BLaER1 treated with 17β-estradiol and CSF1 and Interleukin-3, amounts not matched to agents 10 nM and 100 nM (cell line): ENCODE results near the gene SPIRE1.
"Not testable (repeated sequence)": the region's sequence is repeated elsewhere in the genome, so short reads cannot be mapped to it uniquely, and the experiment has no call there.

Experiments
- H3K27ac ChIP-seq, 11 experiments: shearing (Covaris generic); formaldehyde crosslinking; 2 replicates each; pipeline ENCODE4 v1.8.1; 2022
- H3K27me3 ChIP-seq, 11 experiments: shearing (Covaris generic); formaldehyde crosslinking; 2 replicates each; pipeline ENCODE4 v1.8.1; 2022
- H3K36me3 ChIP-seq, 11 experiments: shearing (Covaris generic); formaldehyde crosslinking; 2 replicates each; pipeline ENCODE4 v1.8.1; 2022
- H3K4me1 ChIP-seq, 10 experiments: shearing (Covaris generic); formaldehyde crosslinking; 2 replicates each; pipeline ENCODE4 v1.8.1; 2022
- H3K4me2 ChIP-seq, 11 experiments: shearing (Covaris generic); formaldehyde crosslinking; 2 replicates each; pipeline ENCODE4 v1.8.1; 2022
- H3K4me3 ChIP-seq, 10 experiments: shearing (Covaris generic); formaldehyde crosslinking; 2 replicates each; pipeline ENCODE4 v1.8.1; 2022
- H3K9ac ChIP-seq, 11 experiments: shearing (Covaris generic); formaldehyde crosslinking; 2 replicates each; pipeline ENCODE4 v1.8.1; 2022
- H3K9me3 ChIP-seq, 11 experiments: shearing (Covaris generic); formaldehyde crosslinking; replicated peaks in 1 of 11; 2 replicates each; pipeline ENCODE4 v1.8.1; 2022
- H4K20me1 ChIP-seq, 11 experiments: shearing (Covaris generic); formaldehyde crosslinking; 2 replicates each; pipeline ENCODE4 v1.8.1; 2022
- Cebpa-rat ChIP-seq, 11 experiments: shearing (Covaris generic); IDR thresholded peaks; 2 replicates each; pipeline ENCODE4 v1.8.1; 2022

The SPIRE1 gene

DNA sequence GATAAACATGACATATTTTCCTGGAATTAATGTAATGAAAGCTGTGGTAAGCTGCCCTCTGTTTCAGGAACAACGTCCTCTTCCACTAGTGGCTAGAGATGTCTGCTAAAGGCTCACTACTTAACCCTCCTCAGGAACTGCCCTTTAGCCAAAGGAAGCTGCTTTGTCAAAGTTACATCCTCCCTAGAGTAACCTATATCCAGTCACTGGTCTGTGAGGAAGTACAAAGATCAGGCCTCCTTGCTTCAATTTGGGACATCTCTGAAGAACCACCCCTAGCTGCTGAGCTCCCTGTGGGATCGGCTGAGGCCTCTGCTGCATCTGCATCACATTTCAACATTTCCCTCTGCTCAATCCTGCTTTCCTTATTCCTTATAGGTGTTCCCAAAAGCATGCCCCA is 142.4 kb downstream of the SPIRE1 start:
- peaks cover 0 to 8% (median 0%) of the 10 kb centered on the region in 11 experiments; a peak in 2 of 22 replicates for H4K20me1 ChIP-seq
- no peak overlapping the region for H3K9ac ChIP-seq
- peaks cover 0 to 9% (median 5%) of the 10 kb centered on the region in 11 experiments; a peak in 8 of 22 replicates for H3K9me3 ChIP-seq
- H3K4me2 ChIP-seq, result peak overlapping the region in 6 of 11 experiments; percentile 5 to 42 (median 16); a peak in 4 of 22 replicates
- no peaks in the 10 kb centered on the region for H3K27me3 ChIP-seq
- peaks cover 0 to 20% (median 0%) of the 10 kb centered on the region in 11 experiments; a peak in 4 of 22 replicates for H3K36me3 ChIP-seq
- H3K4me3 ChIP-seq, result no peak overlapping the region
- H3K4me1 ChIP-seq, result peaks cover 0 to 11% (median 8%) of the 10 kb centered on the region in 10 experiments; a peak in 13 of 20 replicates
- no peak for TF ChIP-seq Cebpa-rat (IDR thresholded peaks at IDR 0.05)
- no peak overlapping the region for H3K27ac ChIP-seq

- TF ChIP-seq Cebpa-rat (IDR thresholded peaks at IDR 0.05), result no peak
- no peaks in the 10 kb centered on the region for H4K20me1 ChIP-seq
- H3K4me2 ChIP-seq, result no peak overlapping the region
- H3K27me3 ChIP-seq, result no peaks in the 10 kb centered on the region
- H3K27ac ChIP-seq, result no peak overlapping the region
- no peak overlapping the region for H3K9ac ChIP-seq
- peaks cover 0 to 58% (median 0%) of the 10 kb centered on the region in 11 experiments; a peak in 4 of 22 replicates for H3K36me3 ChIP-seq
- H3K4me3 ChIP-seq, result no peak overlapping the region
- H3K4me1 ChIP-seq, result no peaks in the 10 kb centered on the region
- H3K9me3 ChIP-seq, result peaks cover 0 to 9% (median 5%) of the 10 kb centered on the region in 11 experiments; a peak in 8 of 22 replicates
These were observed 150.9 kb downstream of the SPIRE1 start for GRCh38 chr18:12507007-12507406.

DNA sequence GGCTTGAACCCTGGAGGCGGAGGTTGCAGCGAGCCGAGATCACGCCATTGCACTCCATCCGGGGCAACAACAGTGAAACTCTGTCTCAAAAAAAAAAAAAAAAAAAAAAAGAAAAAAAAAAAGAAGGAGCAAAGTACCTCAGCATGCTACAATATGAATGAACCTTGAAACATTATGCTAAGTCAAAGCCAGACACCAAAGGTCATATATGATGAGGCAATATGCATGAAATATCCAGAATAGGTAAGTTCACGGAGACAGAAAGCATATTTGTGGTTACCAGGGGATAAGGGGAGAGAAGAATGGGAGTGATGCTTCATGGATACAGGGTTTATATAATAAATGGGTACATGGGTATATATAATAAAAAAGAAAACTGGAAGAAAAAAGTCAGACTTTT is 156.9 kb downstream of the SPIRE1 start:
- Histone ChIP-seq H3K27ac (no peak overlapping the region), H4K20me1 (no peaks in the 10 kb centered on the region), H3K36me3 (peaks cover 0 to 39% (median 0%) of the 10 kb centered on the region in 11 experiments; a peak in 4 of 22 replicates), H3K4me3 (no peak overlapping the region), H3K4me1 (no peaks in the 10 kb centered on the region), H3K9me3 (no peaks in the 10 kb centered on the region), H3K4me2 (no peak overlapping the region), H3K9ac (no peak overlapping the region), H3K27me3 (no peaks in the 10 kb centered on the region)
- TF ChIP-seq Cebpa-rat (IDR thresholded peaks at IDR 0.05), result no peak

GRCh38 chr18:12497839-12498238 is 160.1 kb downstream of the SPIRE1 start:
- Histone ChIP-seq H3K9me3 (no peaks in the 10 kb centered on the region), H3K9ac (no peak overlapping the region), H3K4me3 (no peak overlapping the region), H3K27me3 (no peaks in the 10 kb centered on the region), H3K36me3 (peaks cover 0 to 42% (median 0%) of the 10 kb centered on the region in 11 experiments; a peak in 4 of 22 replicates), H4K20me1 (no peaks in the 10 kb centered on the region), H3K4me1 (no peaks in the 10 kb centered on the region), H3K27ac (no peak overlapping the region), H3K4me2 (no peak overlapping the region)
- no peak for TF ChIP-seq Cebpa-rat (IDR thresholded peaks at IDR 0.05)

DNA sequence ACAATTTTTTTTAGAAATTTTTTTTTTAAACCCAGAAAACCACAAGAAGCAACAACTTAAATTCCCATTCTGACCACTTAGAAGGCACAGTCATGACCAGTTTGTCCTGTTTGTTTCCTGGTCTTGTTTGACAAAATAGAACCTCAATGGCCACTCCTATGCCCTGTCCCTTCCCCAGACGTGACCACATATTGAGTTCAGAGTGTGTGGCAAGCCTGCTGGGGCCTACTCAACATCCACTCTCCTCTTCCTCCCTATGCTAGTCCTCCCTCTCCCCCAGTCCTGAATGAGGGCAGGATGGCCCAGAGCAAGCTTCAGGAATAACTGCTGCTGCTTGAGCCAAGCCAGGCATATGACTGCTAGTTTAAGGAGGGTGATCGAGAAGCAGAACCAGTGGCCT is 160.6 kb downstream of the SPIRE1 start:
- Histone ChIP-seq H4K20me1 (no peaks in the 10 kb centered on the region), H3K36me3 (peaks cover 0 to 42% (median 0%) of the 10 kb centered on the region in 11 experiments; a peak in 4 of 22 replicates), H3K4me1 (no peaks in the 10 kb centered on the region), H3K9ac (no peak overlapping the region), H3K4me3 (no peak overlapping the region), H3K27me3 (no peaks in the 10 kb centered on the region), H3K4me2 (no peak overlapping the region), H3K9me3 (no peaks in the 10 kb centered on the region), H3K27ac (no peak overlapping the region)
- no peak for TF ChIP-seq Cebpa-rat (IDR thresholded peaks at IDR 0.05)

GRCh38 chr18:12492907-12493306 is 165.0 kb downstream of the SPIRE1 start:
- Histone ChIP-seq H3K4me2 (no peak overlapping the region), H3K4me1 (no peaks in the 10 kb centered on the region), H3K36me3 (peaks cover 0 to 52% (median 0%) of the 10 kb centered on the region in 11 experiments; a peak in 5 of 22 replicates), H3K27me3 (no peaks in the 10 kb centered on the region), H3K9me3 (peaks cover 0 to 11% (median 0%) of the 10 kb centered on the region in 11 experiments; a peak in 7 of 22 replicates), H3K27ac (no peak overlapping the region), H3K4me3 (no peak overlapping the region), H4K20me1 (no peaks in the 10 kb centered on the region), H3K9ac (no peak overlapping the region)
- TF ChIP-seq Cebpa-rat (IDR thresholded peaks at IDR 0.05), result no peak

DNA sequence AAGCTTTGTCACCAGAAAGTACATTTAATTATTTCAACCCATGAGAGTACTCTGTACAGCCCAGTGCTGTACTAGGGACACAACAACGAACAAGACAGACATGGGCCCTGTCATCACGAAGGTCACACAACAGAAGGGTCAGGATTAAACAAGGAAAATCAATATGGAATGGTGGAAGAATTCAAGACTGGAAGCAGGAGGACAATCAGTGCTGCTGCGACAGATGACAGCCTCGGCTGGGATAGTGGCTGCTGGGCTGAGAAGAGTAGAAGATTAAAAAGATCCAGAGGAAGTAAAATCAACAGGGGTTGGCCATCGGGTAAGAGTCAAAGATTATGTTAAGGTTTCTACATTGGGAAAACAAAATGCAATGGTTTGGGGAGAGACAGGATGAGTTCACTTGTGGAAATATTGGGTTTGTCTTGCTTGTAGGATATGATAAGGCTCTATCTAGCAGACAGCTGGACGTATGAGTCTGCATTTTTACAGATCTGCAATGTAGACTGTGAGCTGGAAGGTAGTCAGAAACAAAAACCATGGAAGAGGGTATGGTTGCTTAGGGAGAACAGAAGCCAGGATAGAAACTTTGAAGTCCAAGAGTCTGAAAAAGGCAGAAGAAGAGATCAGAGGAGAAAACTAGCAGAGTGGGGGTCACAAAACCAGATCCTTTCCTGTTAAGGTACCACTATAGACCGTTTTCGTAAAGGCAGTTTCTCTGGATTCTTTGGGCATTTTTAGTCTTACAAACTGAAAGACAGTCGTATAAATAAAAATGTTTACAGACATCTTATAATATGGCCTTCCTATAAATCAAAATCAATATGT is 166.1 kb downstream of the SPIRE1 start:
- Histone ChIP-seq H3K4me1 (no peaks in the 10 kb centered on the region), H3K9ac (no peak overlapping the region), H4K20me1 (no peaks in the 10 kb centered on the region), H3K4me3 (no peak overlapping the region), H3K9me3 (peaks cover 0 to 11% (median 0%) of the 10 kb centered on the region in 11 experiments; a peak in 7 of 22 replicates), H3K4me2 (no peak overlapping the region), H3K27ac (no peak overlapping the region), H3K36me3 (peaks cover 0 to 56% (median 0%) of the 10 kb centered on the region in 11 experiments; a peak in 5 of 22 replicates), H3K27me3 (no peaks in the 10 kb centered on the region)
- no peak for TF ChIP-seq Cebpa-rat (IDR thresholded peaks at IDR 0.05)

GRCh38 chr18:12485479-12486105 is 172.3 kb downstream of the SPIRE1 start:
- H3K9me3 ChIP-seq, result no peaks in the 10 kb centered on the region
- H3K9ac ChIP-seq, result no peak overlapping the region
- H4K20me1 ChIP-seq, result no peaks in the 10 kb centered on the region
- no peak overlapping the region for H3K27ac ChIP-seq
- H3K36me3 ChIP-seq, result peaks cover 0 to 12% (median 0%) of the 10 kb centered on the region in 11 experiments; a peak in 2 of 22 replicates
- H3K4me1 ChIP-seq, result no peaks in the 10 kb centered on the region
- no peak overlapping the region for H3K4me2 ChIP-seq
- no peak for TF ChIP-seq Cebpa-rat (IDR thresholded peaks at IDR 0.05)
- no peaks in the 10 kb centered on the region for H3K27me3 ChIP-seq
- no peak overlapping the region for H3K4me3 ChIP-seq

DNA sequence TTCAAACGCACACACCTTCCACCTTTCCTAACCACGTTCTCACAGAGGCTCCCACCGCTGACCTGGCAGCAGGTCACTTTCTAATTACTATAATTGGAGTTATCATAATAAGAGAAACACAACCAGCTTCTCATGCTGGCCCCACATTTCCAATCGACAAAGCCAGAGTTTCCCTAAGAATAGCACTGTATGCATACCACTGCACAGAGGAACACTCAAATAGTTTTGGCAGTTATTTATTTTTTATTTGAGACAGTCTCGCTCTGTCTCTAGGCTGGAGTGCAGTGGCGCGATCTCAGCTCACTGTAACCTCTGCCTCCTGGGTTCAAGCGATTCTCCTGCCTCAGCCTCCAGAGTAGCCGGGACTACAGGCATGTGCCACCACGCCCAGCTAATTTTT is 176.0 kb downstream of the SPIRE1 start:
- H3K36me3 ChIP-seq, result peaks cover 0 to 25% (median 0%) of the 10 kb centered on the region in 11 experiments; a peak in 3 of 22 replicates
- H3K27me3 ChIP-seq, H3K9me3 ChIP-seq, H4K20me1 ChIP-seq, H3K27ac ChIP-seq, H3K9ac ChIP-seq, H3K4me2 ChIP-seq, H3K4me3 ChIP-seq, H3K4me1 ChIP-seq: not testable (repeated sequence)
